Bronchial epithelial cell (primary cell): ENCODE results near the gene AK8. TPM values are rescaled to one million over a fixed set of nuclear protein-coding genes. Genes with fewer than 3 reads are reported as not detected.

Experiments used
- DNase-seq: peaks from one replicate; pipeline ENCODE4 v3.0.0-alpha.2; 2010; ENCODE audit warnings: low read depth
- FAIRE-seq: peaks from 2 replicates; lab custom pipeline; 2011; peaks lifted over from hg19 to GRCh38; lab: Jason Lieb, UNC
- H3K27me3 ChIP-seq: 2 replicates; pipeline ENCODE4 v1.5.1; 2011; ENCODE audit warnings: low read length; ENCODE audit not compliant: control insufficient read depth, insufficient read depth
- H3K36me3 ChIP-seq: 2 replicates; pipeline ENCODE4 v1.5.1; 2011; ENCODE audit warnings: low read length; ENCODE audit not compliant: control insufficient read depth, insufficient read depth
- H3K4me3 ChIP-seq: 2 replicates; pipeline ENCODE4 v1.5.1; 2011; ENCODE audit warnings: mild to moderate bottlenecking, low read depth, low read length, control low read depth
- CTCF ChIP-seq: IDR thresholded peaks from 2 replicates; pipeline ENCODE4 v1.5.1; 2011; ENCODE audit warnings: mild to moderate bottlenecking, moderate library complexity, low read length, control low read depth, inconsistent platforms; ENCODE audit not compliant: insufficient read depth, severe bottlenecking
- total RNA-seq: library from RNA; depleted of rRNA; stranded (reverse); fragments of >200 nt; gene quantifications from 2 replicates; pipeline ENCODE4 v1.2.1, GENCODE V29; 2014

Gene AK8
- total RNA-seq, 1 donor from 2014 or later: not detected

- no peak for DNase-seq
- TF ChIP-seq CTCF: no peak
- Histone ChIP-seq H3K4me3 (no peak overlapping the region), H3K27me3 (peaks cover 2% of the 10 kb centered on the region), H3K36me3 (no peaks in the 10 kb centered on the region)
- no peak for FAIRE-seq
Measured at GRCh38 chr9:132855904-132856303, 22.2 kb downstream of the AK8 start.

- Histone ChIP-seq H3K4me3 (no peak overlapping the region), H3K36me3 (no peaks in the 10 kb centered on the region), H3K27me3 (no peaks in the 10 kb centered on the region)
- DNase-seq (peak; percentile 49), FAIRE-seq (no peak)
- no peak for TF ChIP-seq CTCF
Measured at GRCh38 chr9:132854832-132855231, 23.3 kb downstream of the AK8 start.

- Histone ChIP-seq H3K36me3 (no peaks in the 10 kb centered on the region), H3K27me3 (no peaks in the 10 kb centered on the region), H3K4me3 (no peak overlapping the region)
- FAIRE-seq (no peak), DNase-seq (no peak)
- no peak for TF ChIP-seq CTCF
Measured at GRCh38 chr9:132853482-132853881, 24.6 kb downstream of the AK8 start.

- Histone ChIP-seq H3K27me3 (no peaks in the 10 kb centered on the region), H3K36me3 (no peaks in the 10 kb centered on the region), H3K4me3 (no peak overlapping the region)
- FAIRE-seq (no peak), DNase-seq (no peak)
- TF ChIP-seq CTCF: no peak
Measured at GRCh38 chr9:132849185-132849706, 28.8 kb downstream of the AK8 start.

GRCh38 chr9:132846918-132847515, 31.1 kb downstream of the AK8 start:
- FAIRE-seq (peak; percentile 23), DNase-seq (no peak)
- TF ChIP-seq CTCF: no peak
- no peak overlapping the region for H3K4me3 ChIP-seq
- H3K36me3 ChIP-seq: no peaks in the 10 kb centered on the region
- H3K27me3 ChIP-seq: peaks cover 4% of the 10 kb centered on the region
